ENCODE data around the gene TGFBR1.

TGFBR1 gene

DNA sequence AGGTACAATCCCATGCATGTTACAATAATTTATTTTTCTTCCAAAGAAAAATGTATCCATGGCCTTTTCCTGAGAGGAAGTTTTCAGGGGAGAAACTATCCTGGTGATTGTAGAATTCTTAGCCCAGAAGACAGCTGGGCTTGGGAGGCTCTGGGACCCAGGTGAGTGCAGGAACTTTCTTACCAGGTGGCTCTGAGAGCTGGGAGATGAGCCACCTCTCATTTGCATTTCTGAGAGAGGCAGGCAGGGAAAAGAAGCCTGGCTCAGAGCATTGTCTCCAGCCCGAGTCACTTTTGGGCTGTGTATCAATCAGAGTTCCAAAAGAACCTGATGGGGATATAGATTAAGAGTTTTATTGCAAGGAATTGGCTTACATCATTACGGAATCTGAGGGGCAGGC lies 64.2 kb downstream of the TGFBR1 start:
- no peaks in the 10 kb centered on the region for H3K9me2 ChIP-seq (replicated peaks; ENCODE audit: low read depth, low read length)
- TF ChIP-seq EZH2phosphoT487 (IDR thresholded peaks at IDR 0.05; ENCODE audit: borderline replicate concordance), result no peak
- TF ChIP-seq, protein P1, sequence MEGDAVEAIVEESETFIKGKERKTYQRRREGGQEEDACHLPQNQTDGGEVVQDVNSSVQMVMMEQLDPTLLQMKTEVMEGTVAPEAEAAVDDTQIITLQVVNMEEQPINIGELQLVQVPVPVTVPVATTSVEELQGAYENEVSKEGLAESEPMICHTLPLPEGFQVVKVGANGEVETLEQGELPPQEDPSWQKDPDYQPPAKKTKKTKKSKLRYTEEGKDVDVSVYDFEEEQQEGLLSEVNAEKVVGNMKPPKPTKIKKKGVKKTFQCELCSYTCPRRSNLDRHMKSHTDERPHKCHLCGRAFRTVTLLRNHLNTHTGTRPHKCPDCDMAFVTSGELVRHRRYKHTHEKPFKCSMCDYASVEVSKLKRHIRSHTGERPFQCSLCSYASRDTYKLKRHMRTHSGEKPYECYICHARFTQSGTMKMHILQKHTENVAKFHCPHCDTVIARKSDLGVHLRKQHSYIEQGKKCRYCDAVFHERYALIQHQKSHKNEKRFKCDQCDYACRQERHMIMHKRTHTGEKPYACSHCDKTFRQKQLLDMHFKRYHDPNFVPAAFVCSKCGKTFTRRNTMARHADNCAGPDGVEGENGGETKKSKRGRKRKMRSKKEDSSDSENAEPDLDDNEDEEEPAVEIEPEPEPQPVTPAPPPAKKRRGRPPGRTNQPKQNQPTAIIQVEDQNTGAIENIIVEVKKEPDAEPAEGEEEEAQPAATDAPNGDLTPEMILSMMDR (conservative IDR thresholded peaks at IDR 0.05; ENCODE audit: low read length), result no peak
- H2AFZ ChIP-seq (ENCODE audit: low read length), result no peak overlapping the region
- H3K4me3 ChIP-seq (ENCODE audit: low read length, poor library complexity, severe bottlenecking), result no peak overlapping the region
- no peaks in the 10 kb centered on the region for H3K36me3 ChIP-seq (ENCODE audit: insufficient read depth, low read length)
- peaks cover 20% of the 10 kb centered on the region for H3K4me1 ChIP-seq (ENCODE audit: insufficient read depth, low read length, poor library complexity, severe bottlenecking)
- no peak overlapping the region for H3K9ac ChIP-seq (ENCODE audit: low read depth, low read length, poor library complexity, severe bottlenecking)
- no peaks in the 10 kb centered on the region for H3K79me2 ChIP-seq (ENCODE audit: insufficient read depth, low read length)
- no peaks in the 10 kb centered on the region for H3F3A ChIP-seq (ENCODE audit: low read depth)
- no peaks in the 10 kb centered on the region for H3K27me3 ChIP-seq (ENCODE audit: insufficient read depth, low read length, poor library complexity, severe bottlenecking)
- H4K20me1 ChIP-seq (ENCODE audit: insufficient read depth, low read length, poor library complexity, severe bottlenecking), result no peaks in the 10 kb centered on the region
- no peak overlapping the region for H3K4me2 ChIP-seq (ENCODE audit: low read depth, low read length, poor library complexity, severe bottlenecking)
- no peaks in the 10 kb centered on the region for H3K9me3 ChIP-seq (ENCODE audit: insufficient read depth, low read depth, low read length)

DNA sequence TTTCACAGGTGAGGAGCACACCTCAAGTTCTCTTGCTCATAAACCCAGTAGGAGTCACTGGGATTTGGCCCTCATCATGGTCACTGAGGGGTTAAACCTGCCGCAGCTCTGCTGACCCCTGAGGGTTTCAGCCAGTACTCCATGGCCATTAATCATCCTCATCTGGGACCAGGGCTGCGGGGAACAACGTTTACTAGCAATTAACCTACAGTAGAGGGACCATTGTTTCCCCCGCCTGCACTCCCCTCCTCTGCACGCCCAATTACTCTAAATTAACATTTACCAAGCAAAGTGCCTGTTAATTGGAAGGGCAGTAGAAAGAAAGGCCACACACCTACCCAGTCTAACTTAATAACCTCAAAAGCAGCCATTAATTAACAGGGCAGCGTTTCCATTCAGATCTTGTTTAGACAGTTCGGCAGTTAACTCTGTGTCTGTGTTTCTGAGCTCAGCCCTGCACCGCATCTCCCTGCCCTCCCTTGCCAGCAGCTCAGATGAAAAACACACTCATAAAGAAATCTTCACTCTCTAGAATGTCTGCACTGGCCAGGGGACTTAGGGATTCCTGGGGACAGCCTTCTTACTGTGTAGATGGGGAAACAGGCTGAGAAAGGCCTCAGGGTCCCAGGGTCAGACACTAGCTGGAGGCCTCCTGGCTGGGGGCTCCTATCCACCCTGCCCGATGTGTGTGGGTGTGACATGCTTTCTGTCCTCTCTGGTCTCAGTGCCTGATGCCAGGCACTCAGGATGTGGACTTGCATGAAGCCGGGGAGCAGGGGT lies 65.3 kb downstream of the TGFBR1 start:
- H3K4me3 ChIP-seq (ENCODE audit: low read length, poor library complexity, severe bottlenecking), result no peak overlapping the region
- no peaks in the 10 kb centered on the region for H3K27me3 ChIP-seq (ENCODE audit: insufficient read depth, low read length, poor library complexity, severe bottlenecking)
- no peaks in the 10 kb centered on the region for H3K79me2 ChIP-seq (ENCODE audit: insufficient read depth, low read length)
- H3F3A ChIP-seq (ENCODE audit: low read depth), result no peaks in the 10 kb centered on the region
- H4K20me1 ChIP-seq (ENCODE audit: insufficient read depth, low read length, poor library complexity, severe bottlenecking), result no peaks in the 10 kb centered on the region
- H2AFZ ChIP-seq (ENCODE audit: low read length), result no peak overlapping the region; the same call in 1 of the 2 replicates
- H3K36me3 ChIP-seq (ENCODE audit: insufficient read depth, low read length), result no peaks in the 10 kb centered on the region
- TF ChIP-seq, protein P1 (conservative IDR thresholded peaks at IDR 0.05; ENCODE audit: low read length), result no peak
- no peak for TF ChIP-seq EZH2phosphoT487 (IDR thresholded peaks at IDR 0.05; ENCODE audit: borderline replicate concordance)
- no peak overlapping the region for H3K4me2 ChIP-seq (ENCODE audit: low read depth, low read length, poor library complexity, severe bottlenecking)
- no peaks in the 10 kb centered on the region for H3K9me3 ChIP-seq (ENCODE audit: insufficient read depth, low read depth, low read length)
- H3K9ac ChIP-seq (ENCODE audit: low read depth, low read length, poor library complexity, severe bottlenecking), result no peak overlapping the region
- no peaks in the 10 kb centered on the region for H3K9me2 ChIP-seq (replicated peaks; ENCODE audit: low read depth, low read length)
- H3K4me1 ChIP-seq (ENCODE audit: insufficient read depth, low read length, poor library complexity, severe bottlenecking), result peaks cover 20% of the 10 kb centered on the region

DNA sequence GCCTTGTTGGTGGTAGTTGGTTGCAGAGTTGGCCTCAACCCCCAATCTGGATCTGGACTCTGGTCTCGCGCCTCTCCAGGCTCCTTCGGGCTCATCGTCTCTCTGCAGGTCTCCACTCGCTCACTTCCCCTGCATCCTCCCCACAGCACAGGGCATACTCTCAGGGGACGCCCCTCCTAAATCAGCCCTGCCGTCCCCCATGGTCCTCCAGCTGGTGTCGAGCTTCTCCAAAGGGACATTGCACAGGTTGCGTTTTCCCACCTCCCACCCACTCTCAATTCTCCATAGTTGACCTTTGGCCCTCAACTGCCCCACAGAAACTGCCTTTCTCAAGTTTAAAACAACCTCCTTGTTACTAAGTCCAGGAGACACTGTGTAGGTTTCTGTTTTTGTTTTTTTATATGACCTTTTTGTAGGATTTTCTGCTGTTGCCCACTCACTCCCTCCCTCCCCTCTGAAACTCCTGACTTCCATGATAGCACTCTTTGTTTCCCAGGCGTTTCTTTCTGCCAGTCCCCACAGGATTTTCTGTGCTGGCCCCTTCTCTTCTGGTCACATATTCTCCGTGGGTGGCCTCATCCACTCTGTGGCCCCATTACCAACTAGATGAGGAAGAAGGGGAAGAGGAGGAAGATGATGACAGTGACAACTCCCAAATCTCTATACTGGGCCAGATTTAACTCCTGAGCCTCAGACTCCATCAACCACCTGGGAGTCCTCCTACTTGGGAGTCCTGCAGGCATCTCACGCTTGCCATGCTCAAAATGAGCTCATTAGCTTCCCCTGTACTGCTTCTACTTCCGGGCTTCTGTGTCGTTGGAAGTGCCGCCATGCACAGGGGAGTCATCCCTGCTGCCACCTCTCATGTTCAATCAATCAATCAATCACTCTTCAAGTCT lies 66.6 kb downstream of the TGFBR1 start:
- Histone ChIP-seq H4K20me1 (ENCODE audit: insufficient read depth, low read length, poor library complexity, severe bottlenecking) (no peaks in the 10 kb centered on the region), H3K4me3 (ENCODE audit: low read length, poor library complexity, severe bottlenecking) (no peak overlapping the region), H3K4me2 (ENCODE audit: low read depth, low read length, poor library complexity, severe bottlenecking) (no peak overlapping the region), H3K9me3 (ENCODE audit: insufficient read depth, low read depth, low read length) (no peaks in the 10 kb centered on the region), H3F3A (ENCODE audit: low read depth) (no peaks in the 10 kb centered on the region), H3K9ac (ENCODE audit: low read depth, low read length, poor library complexity, severe bottlenecking) (no peak overlapping the region), H3K36me3 (ENCODE audit: insufficient read depth, low read length) (no peaks in the 10 kb centered on the region), H3K4me1 (ENCODE audit: insufficient read depth, low read length, poor library complexity, severe bottlenecking) (peaks cover 20% of the 10 kb centered on the region), H3K27me3 (ENCODE audit: insufficient read depth, low read length, poor library complexity, severe bottlenecking) (no peaks in the 10 kb centered on the region), H3K9me2 (replicated peaks; ENCODE audit: low read depth, low read length) (no peaks in the 10 kb centered on the region), H2AFZ (ENCODE audit: low read length) (no peak overlapping the region), H3K79me2 (ENCODE audit: insufficient read depth, low read length) (no peaks in the 10 kb centered on the region)
- TF ChIP-seq, protein P1 (conservative IDR thresholded peaks at IDR 0.05; ENCODE audit: low read length), result no peak
- TF ChIP-seq EZH2phosphoT487 (IDR thresholded peaks at IDR 0.05; ENCODE audit: borderline replicate concordance), result no peak

All from Loucy (cell line).